Thyroid gland (tissue), 4 donors: ENCODE data around the gene KLK1.

Source experiments
- CTCF ChIP-seq, 6 experiments: fragments of 200-600 bp in 3 of 6; fragments of 450-650 bp in 3 of 6; sonication (generic) in 3 of 6; IDR thresholded peaks; one replicate each; pipeline ENCODE4 v1.5.1; 2016 to 2019; ENCODE audit warnings: antibody characterized with exemption in 6 of 6, mild to moderate bottlenecking in 2 of 6, inconsistent platforms in 1 of 6, moderate library complexity in 1 of 6
- POLR2A ChIP-seq, 2 donors: fragments of 450-650 bp; IDR thresholded peaks; one replicate each; pipeline ENCODE4 v1.6.1; 2017; ENCODE audit warnings: antibody characterized with exemption in 2 of 2, mild to moderate bottlenecking in 2 of 2, moderate library complexity in 1 of 2

- TF ChIP-seq CTCF (IDR thresholded peaks at IDR 0.05) (no peak), POLR2A (IDR thresholded peaks at IDR 0.05) (no peak)
Measured at GRCh38 chr19:50818859-50819472, 4.6 kb downstream of the KLK1 start.
